Sigmoid colon (tissue), 4 donors: Measurements from ENCODE around the gene PLA2R1.

Experiments used
- POLR2A ChIP-seq, 2 donors: fragments of 450-650 bp; IDR thresholded peaks; one replicate each; pipeline ENCODE4 v1.6.1; 2016; ENCODE audit warnings: antibody characterized with exemption in 2 of 2, mild to moderate bottlenecking in 2 of 2, moderate library complexity in 2 of 2
- POLR2AphosphoS5 ChIP-seq, 4 donors: sonication (generic); formaldehyde crosslinking; IDR thresholded peaks; one replicate each; pipeline ENCODE4 v1.6.1; 2017; ENCODE audit warnings: antibody characterized with exemption in 4 of 4
- TF ChIP-seq, protein P1 (sequence below), 4 experiments: fragments of 450-650 bp in 3 of 4; fragments of 200-600 bp in 1 of 4; IDR thresholded peaks; one replicate each; pipeline ENCODE4 v1.5.1; 2016 to 2019; ENCODE audit warnings: antibody characterized with exemption in 4 of 4, mild to moderate bottlenecking in 3 of 4, moderate library complexity in 2 of 4

DNA sequence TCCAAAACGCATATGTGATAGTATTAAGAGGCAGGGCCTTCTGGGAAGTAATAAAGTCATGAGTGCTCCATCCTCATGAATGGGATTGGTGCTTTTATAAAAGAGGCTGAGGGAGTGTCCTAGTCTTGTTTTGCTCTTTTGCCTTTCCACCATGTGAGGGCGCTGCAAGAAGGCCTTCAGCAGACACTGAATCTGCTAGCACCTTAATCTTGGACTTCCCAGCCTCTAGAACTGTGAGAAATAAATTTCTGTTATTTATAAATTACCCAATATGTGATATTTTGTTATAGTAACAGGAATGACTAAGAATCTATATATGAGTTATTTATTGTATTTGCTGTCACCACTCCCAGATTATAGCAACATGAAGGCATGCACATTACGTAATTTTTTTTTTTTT is 63.5 kb downstream of the PLA2R1 start:
- TF ChIP-seq, protein P1, sequence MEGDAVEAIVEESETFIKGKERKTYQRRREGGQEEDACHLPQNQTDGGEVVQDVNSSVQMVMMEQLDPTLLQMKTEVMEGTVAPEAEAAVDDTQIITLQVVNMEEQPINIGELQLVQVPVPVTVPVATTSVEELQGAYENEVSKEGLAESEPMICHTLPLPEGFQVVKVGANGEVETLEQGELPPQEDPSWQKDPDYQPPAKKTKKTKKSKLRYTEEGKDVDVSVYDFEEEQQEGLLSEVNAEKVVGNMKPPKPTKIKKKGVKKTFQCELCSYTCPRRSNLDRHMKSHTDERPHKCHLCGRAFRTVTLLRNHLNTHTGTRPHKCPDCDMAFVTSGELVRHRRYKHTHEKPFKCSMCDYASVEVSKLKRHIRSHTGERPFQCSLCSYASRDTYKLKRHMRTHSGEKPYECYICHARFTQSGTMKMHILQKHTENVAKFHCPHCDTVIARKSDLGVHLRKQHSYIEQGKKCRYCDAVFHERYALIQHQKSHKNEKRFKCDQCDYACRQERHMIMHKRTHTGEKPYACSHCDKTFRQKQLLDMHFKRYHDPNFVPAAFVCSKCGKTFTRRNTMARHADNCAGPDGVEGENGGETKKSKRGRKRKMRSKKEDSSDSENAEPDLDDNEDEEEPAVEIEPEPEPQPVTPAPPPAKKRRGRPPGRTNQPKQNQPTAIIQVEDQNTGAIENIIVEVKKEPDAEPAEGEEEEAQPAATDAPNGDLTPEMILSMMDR (IDR thresholded peaks at IDR 0.05) = no peak
- TF ChIP-seq POLR2A (IDR thresholded peaks at IDR 0.05) = no peak
- no peak for TF ChIP-seq POLR2AphosphoS5 (IDR thresholded peaks at IDR 0.05)
